ENCODE data around the gene ATAD3A. TPM values are rescaled to one million over a fixed set of nuclear protein-coding genes. Genes with fewer than 3 reads are reported as not detected.

The ATAD3A gene
- total RNA-seq, 2 experiments from 2014 or later, result 51.6 to 57.4 TPM

DNA sequence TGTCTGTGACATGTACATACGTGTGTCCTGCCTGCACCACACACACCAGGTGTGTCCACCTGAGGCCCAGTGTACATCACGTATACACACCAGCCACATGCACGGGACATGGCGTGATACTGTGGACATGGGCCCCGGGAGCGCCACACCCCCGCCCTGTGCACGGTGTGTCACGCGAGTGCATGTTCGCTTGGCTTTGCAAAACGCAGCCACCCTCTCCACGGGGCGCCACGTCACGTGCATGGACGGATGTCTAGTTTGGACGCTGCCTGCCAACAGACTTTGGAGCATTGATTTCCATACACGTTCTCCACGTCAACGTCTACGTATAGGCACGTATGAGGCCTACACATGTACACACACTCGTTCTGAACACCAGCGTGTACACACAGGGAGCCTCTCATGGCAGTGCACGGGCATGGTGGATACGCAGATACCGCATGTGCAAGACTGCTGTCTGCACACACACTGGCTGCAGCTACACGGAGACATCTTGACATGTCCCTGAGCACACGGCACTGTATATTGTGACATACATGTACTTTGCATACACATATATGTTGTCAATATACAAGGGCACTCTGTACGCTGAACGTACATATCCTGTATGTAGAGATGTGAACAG, 25.8 kb downstream of the ATAD3A start:
- CTCF ChIA-PET, result no interaction called here
- ATAC-seq, result no peak
- no peak for DNase-seq
- Mint-ChIP-seq H3K9me3 (ENCODE audit: insufficient read depth) (no peaks in the 10 kb centered on the region), H3K4me3 (no peak overlapping the region), H3K36me3 (ENCODE audit: low read depth) (peaks cover 12% of the 10 kb centered on the region), H3K27ac (no peak overlapping the region), H3K27me3 (ENCODE audit: low read depth) (no peaks in the 10 kb centered on the region), H3K4me1 (ENCODE audit: low read depth) (peaks cover 5% of the 10 kb centered on the region)
- POLR2A ChIA-PET, result no interaction called here

DNA sequence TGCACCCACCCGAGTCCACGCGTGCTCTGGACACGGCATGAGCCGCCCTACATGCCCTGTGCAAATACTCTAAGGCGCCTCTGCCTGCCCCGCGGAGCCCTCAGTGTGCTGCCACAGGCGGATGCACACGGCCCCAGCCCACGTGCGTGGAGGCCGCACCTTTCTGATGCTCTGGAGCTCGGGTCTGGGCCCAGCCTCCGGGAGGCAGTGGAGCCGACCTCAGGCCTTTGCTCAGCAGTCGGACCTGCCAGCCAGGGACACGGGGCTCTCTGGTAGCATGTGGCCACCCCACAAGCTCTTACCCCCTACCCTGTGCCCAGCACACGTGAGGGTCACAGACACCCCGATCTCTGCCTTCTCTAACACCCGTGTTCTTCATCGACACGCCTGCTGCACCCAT, 26.4 kb downstream of the ATAD3A start:
- DNase-seq, result no peak
- Mint-ChIP-seq H3K9me3 (ENCODE audit: insufficient read depth) (no peaks in the 10 kb centered on the region), H3K4me1 (ENCODE audit: low read depth) (peaks cover 5% of the 10 kb centered on the region), H3K36me3 (ENCODE audit: low read depth) (peaks cover 11% of the 10 kb centered on the region), H3K27me3 (ENCODE audit: low read depth) (no peaks in the 10 kb centered on the region), H3K27ac (no peak overlapping the region), H3K4me3 (no peak overlapping the region)
- ChIA-PET CTCF (no interaction called here), POLR2A (no interaction called here)
- no peak for ATAC-seq

DNA sequence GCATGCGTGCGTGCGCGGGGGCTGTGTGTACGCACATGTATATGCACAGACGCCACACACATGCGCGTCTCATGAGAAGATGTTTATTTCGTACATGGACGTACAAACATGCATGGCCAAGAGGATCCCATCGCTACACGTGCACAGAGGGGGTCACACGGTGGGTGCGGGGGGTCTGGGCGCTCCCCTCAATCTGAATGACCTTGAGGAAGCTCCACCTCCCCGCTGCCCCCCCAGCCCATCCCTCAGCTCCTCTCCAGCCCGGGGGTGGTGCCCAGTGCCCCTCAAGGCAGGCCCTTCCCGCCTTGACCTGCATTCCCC, 27.0 kb downstream of the ATAD3A start:
- Mint-ChIP-seq H3K4me3 (no peak overlapping the region), H3K4me1 (ENCODE audit: low read depth) (peaks cover 5% of the 10 kb centered on the region), H3K27ac (no peak overlapping the region), H3K27me3 (ENCODE audit: low read depth) (no peaks in the 10 kb centered on the region), H3K9me3 (ENCODE audit: insufficient read depth) (no peaks in the 10 kb centered on the region), H3K36me3 (ENCODE audit: low read depth) (peaks cover 11% of the 10 kb centered on the region)
- no peak for ATAC-seq
- POLR2A ChIA-PET, result no interaction called here
- CTCF ChIA-PET, result no interaction called here
- no peak for DNase-seq

DNA sequence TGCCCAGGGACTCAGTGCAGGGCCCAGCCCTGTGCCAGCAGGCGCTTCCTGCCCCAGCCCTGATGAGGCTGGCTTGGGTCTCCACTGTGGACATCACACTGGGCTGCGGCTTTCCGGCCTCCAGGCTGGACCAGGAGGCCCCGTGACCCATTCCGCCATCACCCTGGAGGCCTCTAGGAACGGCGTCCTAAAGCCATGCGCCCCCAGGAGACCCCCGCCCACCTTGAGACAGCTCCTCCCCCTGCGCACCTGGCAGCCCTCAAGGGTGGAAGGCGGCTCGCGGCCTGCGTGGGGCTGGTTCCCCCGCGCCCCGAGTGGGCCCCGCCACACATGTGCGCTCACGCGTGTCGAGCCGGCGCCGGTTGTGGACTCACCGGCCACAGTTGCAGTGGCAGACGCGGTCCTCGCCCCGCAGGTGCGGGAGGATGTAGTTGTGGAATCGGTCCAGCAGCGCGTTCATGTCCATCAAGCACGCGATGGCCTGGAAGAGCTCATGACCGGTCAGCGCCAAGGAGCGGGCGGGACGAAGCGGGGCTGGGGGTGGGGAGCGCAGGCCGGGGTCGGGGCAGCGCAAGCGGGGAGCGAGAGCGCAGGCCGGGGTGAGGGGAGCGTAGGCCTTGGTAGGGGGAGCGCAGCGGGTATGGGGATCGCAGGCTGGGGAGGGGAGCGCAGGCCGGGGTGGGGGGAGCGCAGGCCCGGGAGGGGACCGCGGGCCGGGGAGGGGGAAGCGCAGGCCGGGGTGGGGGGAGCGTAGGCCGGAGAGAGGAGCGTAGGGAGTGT, 27.5 kb downstream of the ATAD3A start:
- CTCF ChIA-PET, result no interaction called here
- Mint-ChIP-seq H3K9me3 (ENCODE audit: insufficient read depth) (no peaks in the 10 kb centered on the region), H3K4me1 (ENCODE audit: low read depth) (peaks cover 5% of the 10 kb centered on the region), H3K36me3 (ENCODE audit: low read depth) (peaks cover 11% of the 10 kb centered on the region), H3K4me3 (no peak overlapping the region), H3K27ac (no peak overlapping the region), H3K27me3 (ENCODE audit: low read depth) (no peaks in the 10 kb centered on the region)
- ATAC-seq (no peak), DNase-seq (no peak)
- POLR2A ChIA-PET, result no interaction called here

DNA sequence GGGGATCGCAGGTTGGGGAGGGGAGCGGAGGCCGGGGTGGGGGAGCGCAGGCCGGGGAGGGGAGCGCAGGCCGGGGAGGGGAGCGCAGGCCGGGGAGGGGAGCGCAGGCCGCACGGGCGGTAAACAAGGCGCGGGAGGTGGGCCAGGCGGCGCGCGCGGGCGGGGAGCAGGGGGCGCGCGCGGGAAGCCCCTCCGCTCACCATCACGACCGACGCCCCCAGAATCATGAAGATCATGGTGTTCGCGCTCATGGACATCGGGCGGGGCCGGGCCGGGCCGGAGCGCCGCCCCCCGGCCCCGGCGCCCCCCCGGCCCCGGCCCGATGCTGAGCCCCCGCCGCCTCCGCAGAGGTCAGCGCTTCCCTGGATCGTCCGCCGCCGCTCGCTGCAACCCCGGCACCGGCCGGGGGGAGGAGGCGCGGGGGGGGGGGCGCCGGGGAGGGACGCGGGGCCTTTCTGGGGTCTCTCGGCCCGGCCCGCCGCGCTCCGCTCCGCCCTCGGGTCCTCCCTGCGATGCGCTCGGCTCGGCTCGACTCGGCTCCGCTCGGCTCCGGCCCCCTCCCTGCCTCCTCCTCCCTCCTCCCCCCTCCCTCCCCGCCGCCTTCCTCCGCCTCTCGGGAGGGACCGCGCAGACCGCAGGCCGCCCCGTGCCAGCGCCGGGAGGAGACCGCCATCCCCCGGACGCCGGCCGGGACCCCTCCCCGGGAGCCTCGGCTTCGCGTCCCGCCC, 28.3 kb downstream of the ATAD3A start, which contains the start of gene TMEM240:
TMEM240 (minus strand) TSS at position 535 of the 728 bp plus-strand sequence; CDS start at position 257, 278 bp downstream.
- no peak within 1 kb of the TSS for H3K4me3 Mint-ChIP-seq
- DNase-seq, result peak; percentile 56
- H3K27ac Mint-ChIP-seq, result no peak within 1 kb of the TSS
- H3K36me3 Mint-ChIP-seq (ENCODE audit: low read depth), result peaks cover 12% of the 10 kb centered on the region
- ChIA-PET POLR2A (no interaction called here), CTCF (no interaction called here)
- no peaks in the 10 kb centered on the region for H3K9me3 Mint-ChIP-seq (ENCODE audit: insufficient read depth)
- ATAC-seq, result peak; percentile 43
- peaks cover 5% of the 10 kb centered on the region for H3K4me1 Mint-ChIP-seq (ENCODE audit: low read depth)
- no peaks in the 10 kb centered on the region for H3K27me3 Mint-ChIP-seq (ENCODE audit: low read depth)

DNA sequence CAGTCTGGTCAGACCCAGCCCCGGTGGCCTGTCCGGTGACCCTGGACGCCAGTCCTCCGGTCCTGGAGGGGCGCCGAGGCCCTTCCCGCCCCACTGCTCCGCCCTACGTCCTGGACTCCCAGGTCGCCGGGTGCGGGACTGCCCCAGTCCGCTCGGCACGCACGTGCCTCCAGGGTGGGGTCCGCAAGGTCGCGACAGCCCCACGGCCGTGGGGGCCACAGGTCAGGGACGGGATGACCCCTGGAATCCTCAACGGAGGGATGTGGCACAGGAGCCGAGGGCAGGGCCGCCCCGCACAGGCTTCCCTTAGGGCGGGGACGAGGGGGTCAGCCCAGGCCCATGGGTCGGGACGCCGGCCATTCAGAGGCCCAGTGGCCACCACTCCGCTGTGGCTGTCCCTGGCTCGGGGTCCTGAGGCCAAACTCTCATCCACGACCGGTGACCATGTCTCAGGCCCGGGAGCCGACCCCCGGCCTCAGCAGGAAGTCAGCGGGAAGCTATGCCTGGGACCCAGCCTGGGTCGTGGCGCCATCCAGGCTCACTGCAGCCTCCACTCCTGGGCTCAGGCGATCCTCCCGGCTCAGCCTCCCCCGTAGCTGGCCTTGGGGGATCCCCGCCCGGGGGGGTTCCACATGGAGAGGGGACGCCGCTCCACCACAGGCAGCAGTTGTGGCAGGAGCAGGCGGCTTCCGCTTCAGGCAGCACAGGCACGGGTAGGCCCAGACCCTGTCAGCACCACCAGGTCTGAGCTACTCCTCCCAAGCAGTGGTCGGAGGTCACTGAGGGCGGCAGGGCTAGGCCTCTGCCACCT, 29.1 kb downstream of the ATAD3A start:
- H3K36me3 Mint-ChIP-seq (ENCODE audit: low read depth), result peaks cover 13% of the 10 kb centered on the region
- CTCF ChIA-PET, result no interaction called here
- H3K27ac Mint-ChIP-seq, result no peak overlapping the region
- H3K4me3 Mint-ChIP-seq, result no peak overlapping the region
- no peaks in the 10 kb centered on the region for H3K27me3 Mint-ChIP-seq (ENCODE audit: low read depth)
- H3K9me3 Mint-ChIP-seq (ENCODE audit: insufficient read depth), result no peaks in the 10 kb centered on the region
- H3K4me1 Mint-ChIP-seq (ENCODE audit: low read depth), result peaks cover 5% of the 10 kb centered on the region
- DNase-seq (no peak), ATAC-seq (no peak)
- POLR2A ChIA-PET, result no interaction called here

DNA sequence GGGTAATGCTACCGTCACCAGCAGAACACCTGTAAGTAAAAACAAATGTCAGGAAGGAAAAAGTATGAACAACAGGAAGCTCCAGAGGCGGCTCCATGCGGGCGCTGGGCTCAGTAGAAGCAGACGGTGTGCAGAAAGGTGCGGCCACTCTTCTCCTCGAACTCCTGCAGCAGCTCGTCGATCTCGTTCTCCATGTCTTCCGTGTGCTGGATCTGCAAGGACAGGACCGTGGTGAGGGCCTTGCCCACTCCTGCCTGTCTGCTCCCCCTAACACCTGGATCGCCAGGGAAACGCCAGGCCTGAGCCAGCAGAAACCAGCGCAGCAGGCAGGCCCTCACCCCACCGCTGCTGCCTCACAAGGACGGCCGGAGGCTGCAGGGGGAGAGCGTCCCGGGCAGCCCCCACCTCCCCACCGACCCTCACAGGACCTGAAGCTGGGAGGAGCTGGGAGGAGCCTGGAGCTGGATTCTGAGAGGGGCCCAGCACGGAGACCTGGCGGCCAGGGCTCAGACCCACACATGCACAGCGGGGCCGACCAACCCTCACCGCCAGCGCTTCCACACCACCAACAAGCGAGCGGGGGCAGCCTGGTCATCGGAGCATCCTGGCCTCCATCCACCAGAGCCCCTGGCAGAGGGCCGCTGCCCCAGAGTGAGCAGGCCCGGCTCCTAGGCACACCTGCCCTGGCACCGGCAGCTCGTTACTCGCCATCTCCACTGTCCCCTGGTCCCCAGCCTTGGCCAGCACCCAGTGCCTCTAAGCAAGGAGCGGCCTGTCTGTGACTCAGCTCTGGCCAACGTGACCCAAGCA, 30.2 kb downstream of the ATAD3A start:
- ATAC-seq (no peak), DNase-seq (no peak)
- Mint-ChIP-seq H3K36me3 (ENCODE audit: low read depth) (peaks cover 13% of the 10 kb centered on the region), H3K27me3 (ENCODE audit: low read depth) (no peaks in the 10 kb centered on the region), H3K4me3 (no peak overlapping the region), H3K9me3 (ENCODE audit: insufficient read depth) (no peaks in the 10 kb centered on the region), H3K27ac (no peak overlapping the region), H3K4me1 (ENCODE audit: low read depth) (peaks cover 5% of the 10 kb centered on the region)
- ChIA-PET CTCF (interaction anchor here (1.5 kb wide), 1 partner anchor 101 kb away, joined by 3 read pairs; no protein-coding TSS in a partner anchor), POLR2A (no interaction called here)

DNA sequence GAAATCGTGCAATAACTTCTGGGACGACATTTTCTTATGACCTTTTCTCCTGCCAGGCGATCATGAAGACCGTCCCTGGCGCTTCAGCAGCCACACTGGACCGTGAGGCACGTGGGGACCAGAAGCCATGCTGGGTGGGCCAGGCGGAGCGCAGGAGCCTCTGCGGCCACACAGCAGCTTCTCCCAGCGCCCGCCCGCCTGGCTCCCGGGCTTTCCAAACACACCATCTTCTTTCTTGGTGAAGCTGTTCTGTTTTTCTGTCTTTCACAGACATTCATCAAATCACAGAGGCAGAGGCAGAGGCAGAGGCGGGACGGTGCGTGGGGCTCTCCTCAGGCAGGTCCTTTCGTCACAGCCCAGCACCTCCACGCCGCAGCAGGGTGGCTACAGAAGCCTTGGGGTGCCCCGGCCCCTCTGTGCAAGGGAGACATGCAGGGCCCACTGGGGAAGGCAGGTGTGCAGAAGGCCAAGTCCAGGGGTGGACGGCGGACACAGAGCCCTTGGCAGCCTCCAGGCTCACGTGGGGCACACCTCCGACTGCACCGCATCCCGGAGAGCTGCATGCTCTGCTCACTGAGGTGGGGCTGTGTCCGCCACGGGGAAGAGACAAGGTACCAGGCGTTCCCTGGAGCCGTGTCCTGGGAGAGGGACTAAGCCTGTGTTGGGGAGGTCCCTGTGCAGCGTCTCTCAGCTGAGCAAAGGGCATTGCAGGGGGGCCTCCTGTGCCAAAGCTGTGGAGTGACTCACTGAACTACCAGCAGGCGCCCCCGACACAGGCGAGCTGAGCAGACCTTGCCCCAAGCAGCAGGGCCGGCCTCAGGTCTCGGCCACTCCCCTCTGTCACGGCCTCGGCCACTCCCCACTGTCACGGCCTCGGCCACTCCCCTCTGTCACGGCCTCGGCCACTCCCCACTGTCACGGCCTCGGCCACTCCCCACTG, 31.1 kb downstream of the ATAD3A start:
- Mint-ChIP-seq H3K36me3 (ENCODE audit: low read depth) (peaks cover 15% of the 10 kb centered on the region), H3K4me3 (no peak overlapping the region), H3K4me1 (ENCODE audit: low read depth) (peaks cover 5% of the 10 kb centered on the region), H3K9me3 (ENCODE audit: insufficient read depth) (no peaks in the 10 kb centered on the region), H3K27me3 (ENCODE audit: low read depth) (no peaks in the 10 kb centered on the region), H3K27ac (no peak overlapping the region)
- ChIA-PET CTCF (interaction anchor here (1.5 kb wide), 1 partner anchor 102 kb away, joined by 3 read pairs; no protein-coding TSS in a partner anchor), POLR2A (no interaction called here)
- ATAC-seq (no peak), DNase-seq (no peak)

DNA sequence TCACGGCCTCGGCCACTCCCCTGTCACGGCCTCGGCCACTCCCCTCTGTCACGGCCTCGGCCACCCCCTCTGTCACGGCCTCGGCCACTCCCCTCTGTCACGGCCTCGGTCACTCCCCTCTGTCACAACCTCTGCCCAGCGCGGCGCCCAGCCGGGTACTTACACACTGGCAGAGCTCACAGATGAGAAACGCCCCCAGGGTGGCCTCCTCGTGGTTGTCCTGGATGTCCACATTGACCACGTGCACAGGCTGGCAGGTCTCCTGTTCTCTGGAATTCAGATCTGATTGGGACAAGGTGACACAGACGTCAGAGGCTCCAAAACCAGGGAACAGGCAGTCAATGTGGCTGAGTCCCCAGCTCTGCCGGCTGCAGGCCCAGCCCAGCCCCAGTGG, 31.7 kb downstream of the ATAD3A start:
- DNase-seq (no peak), ATAC-seq (no peak)
- no peak overlapping the region for H3K27ac Mint-ChIP-seq
- no peaks in the 10 kb centered on the region for H3K9me3 Mint-ChIP-seq (ENCODE audit: insufficient read depth)
- H3K27me3 Mint-ChIP-seq (ENCODE audit: low read depth), result no peaks in the 10 kb centered on the region
- no peak overlapping the region for H3K4me3 Mint-ChIP-seq
- H3K4me1 Mint-ChIP-seq (ENCODE audit: low read depth), result peaks cover 5% of the 10 kb centered on the region
- POLR2A ChIA-PET, result no interaction called here
- CTCF ChIA-PET, result no interaction called here
- H3K36me3 Mint-ChIP-seq (ENCODE audit: low read depth), result peaks cover 15% of the 10 kb centered on the region

DNA sequence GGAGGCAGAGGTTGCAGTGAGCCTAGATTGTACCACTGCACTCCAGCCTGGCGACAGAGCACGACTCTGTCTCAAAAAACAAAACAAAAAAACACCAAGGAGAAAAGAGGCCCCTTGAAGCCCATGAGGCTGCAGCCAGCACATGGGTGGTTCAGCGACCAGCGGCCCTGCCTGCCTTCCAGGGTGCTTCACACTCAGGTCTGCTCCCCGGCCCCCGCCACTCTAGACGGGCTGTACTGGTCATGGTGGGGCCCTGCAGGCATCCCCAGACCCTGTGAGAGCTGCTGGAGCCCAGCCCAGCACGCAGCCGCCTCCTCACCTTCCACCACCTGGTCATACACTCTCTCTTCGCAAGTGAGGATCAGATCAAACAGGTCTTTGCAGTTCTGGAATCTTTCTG, 32.6 kb downstream of the ATAD3A start:
- no peak for ATAC-seq
- H3K27me3 Mint-ChIP-seq (ENCODE audit: low read depth), result no peaks in the 10 kb centered on the region
- H3K27ac Mint-ChIP-seq, result no peak overlapping the region
- H3K4me3 Mint-ChIP-seq, result no peak overlapping the region
- peaks cover 5% of the 10 kb centered on the region for H3K4me1 Mint-ChIP-seq (ENCODE audit: low read depth)
- H3K9me3 Mint-ChIP-seq (ENCODE audit: insufficient read depth), result no peaks in the 10 kb centered on the region
- no peak for DNase-seq
- H3K36me3 Mint-ChIP-seq (ENCODE audit: low read depth), result peaks cover 15% of the 10 kb centered on the region
- CTCF ChIA-PET, result no interaction called here
- POLR2A ChIA-PET, result no interaction called here

Data from activated CD8-positive, alpha-beta T cell treated with anti-CD3 and anti-CD28 coated beads, Interleukin-2, amount 10 ng/mL, durations not matched to agents 7 days and 5 days (primary cell).